GM12878 (cell line): ENCODE results near the gene PHPT1.

Source experiments
- CBX3 ChIP-seq: fragments of 200-600 bp; sonication (generic); IDR thresholded peaks from 2 replicates; pipeline ENCODE4 v1.6.1; 2016; ENCODE audit warnings: low read depth, borderline replicate concordance
- CEBPB ChIP-seq, 2 experiments: fragments of 150-350 bp in 1 of 2; IDR thresholded peaks; 2 replicates each; pipeline ENCODE4 v1.6.1; 2012 to 2014; ENCODE audit warnings: low read depth in 2 of 2, low read length in 2 of 2, borderline replicate concordance in 1 of 2, inconsistent platforms in 1 of 2
- FOXK2 ChIP-seq: fragments of 450-650 bp; IDR thresholded peaks from 2 replicates; pipeline ENCODE4 v1.6.1; 2017; ENCODE audit warnings: mild to moderate bottlenecking, moderate library complexity
- MTA3 ChIP-seq: IDR thresholded peaks from 2 replicates; pipeline ENCODE4 v1.6.1; 2012; ENCODE audit warnings: low read length, inconsistent platforms, borderline replicate concordance
- POLR2A ChIP-seq: IDR thresholded peaks from 2 replicates; pipeline ENCODE4 v1.6.1; 2011; ENCODE audit warnings: low read depth, mild to moderate bottlenecking, low read length
- POLR2AphosphoS5 ChIP-seq: IDR thresholded peaks from 2 replicates; pipeline ENCODE4 v1.6.1; 2011; ENCODE audit warnings: mild to moderate bottlenecking, low read length, inconsistent platforms
- WRNIP1 ChIP-seq: IDR thresholded peaks from 2 replicates; pipeline ENCODE4 v1.6.1; 2011; ENCODE audit warnings: low read depth, low read length, improper control_type of control experiment, borderline replicate concordance

- TF ChIP-seq CEBPB (IDR thresholded peaks at IDR 0.05; ENCODE audit: borderline replicate concordance in 1 of 2, low read depth in 2 of 2, low read length in 2 of 2) (no peak), POLR2A (no peak; the same call in 1 of the 2 replicates), MTA3 (no peak), WRNIP1 (no peak), FOXK2 (no peak), POLR2AphosphoS5 (no peak), CBX3 (no peak)
These were observed 20.6 kb upstream of the PHPT1 start for GRCh38 chr9:136828474-136829140.
